Measurements from ENCODE around the gene GNB5. TPM values are rescaled to one million over a fixed set of nuclear protein-coding genes. Genes with fewer than 3 reads are reported as not detected.
A peak's percentile ranks its signal among the peaks of the same experiment; 100 is the strongest.

GNB5 gene
- total RNA-seq, 6 experiments from 2014 or later = 24.1 to 37.1 (median 33.0) TPM

- no peaks in the 10 kb centered on the region; the same call in 1 of the 2 replicates for H3K27me3 Mint-ChIP-seq (ENCODE audit: insufficient read depth)
- no peak for DNase-seq
- TF ChIP-seq CTCF (IDR thresholded peaks at IDR 0.05) = no peak
- H3K36me3 Mint-ChIP-seq (ENCODE audit: low read depth) = peaks cover 10% of the 10 kb centered on the region
- H3K4me1 Mint-ChIP-seq (ENCODE audit: low read depth) = peaks cover 17% of the 10 kb centered on the region
- no peak overlapping the region for H3K4me3 Mint-ChIP-seq
- H3K9me3 Mint-ChIP-seq = no peaks in the 10 kb centered on the region
- peak overlapping the region; percentile 30; the same call in 1 of the 2 replicates for H3K27ac Mint-ChIP-seq
Observed at GRCh38 chr15:52151353-52151752, 39.8 kb downstream of the GNB5 start.

- Mint-ChIP-seq H3K9me3 (no peaks in the 10 kb centered on the region), H3K36me3 (ENCODE audit: low read depth) (peaks cover 13% of the 10 kb centered on the region), H3K4me1 (ENCODE audit: low read depth) (peaks cover 17% of the 10 kb centered on the region), H3K27ac (no peak overlapping the region), H3K4me3 (no peak overlapping the region), H3K27me3 (ENCODE audit: insufficient read depth) (no peaks in the 10 kb centered on the region; the same call in 1 of the 2 replicates)
- no peak for DNase-seq
- no peak for TF ChIP-seq CTCF (IDR thresholded peaks at IDR 0.05)
Observed at GRCh38 chr15:52150871-52151270, 40.3 kb downstream of the GNB5 start.

- Mint-ChIP-seq H3K27ac (no peak overlapping the region), H3K27me3 (ENCODE audit: insufficient read depth) (no peaks in the 10 kb centered on the region; the same call in 1 of the 2 replicates), H3K36me3 (ENCODE audit: low read depth) (peaks cover 13% of the 10 kb centered on the region), H3K9me3 (no peaks in the 10 kb centered on the region), H3K4me1 (ENCODE audit: low read depth) (peaks cover 17% of the 10 kb centered on the region), H3K4me3 (no peak overlapping the region)
- DNase-seq = no peak
- no peak for TF ChIP-seq CTCF (IDR thresholded peaks at IDR 0.05)
Observed at GRCh38 chr15:52150043-52150825, 41.0 kb downstream of the GNB5 start.

GRCh38 chr15:52148403-52148802 is 42.8 kb downstream of the GNB5 start:
- no peak for DNase-seq
- Mint-ChIP-seq H3K4me3 (no peak overlapping the region), H3K4me1 (ENCODE audit: low read depth) (peaks cover 33% of the 10 kb centered on the region), H3K9me3 (no peaks in the 10 kb centered on the region), H3K27ac (peak overlapping the region; percentile 51), H3K27me3 (ENCODE audit: insufficient read depth) (no peaks in the 10 kb centered on the region; the same call in 1 of the 2 replicates), H3K36me3 (ENCODE audit: low read depth) (peaks cover 21% of the 10 kb centered on the region)
- no peak for TF ChIP-seq CTCF (IDR thresholded peaks at IDR 0.05)

- H3K4me1 Mint-ChIP-seq (ENCODE audit: low read depth) = peaks cover 38% of the 10 kb centered on the region
- peaks cover 24% of the 10 kb centered on the region for H3K36me3 Mint-ChIP-seq (ENCODE audit: low read depth)
- no peaks in the 10 kb centered on the region; the same call in 1 of the 2 replicates for H3K27me3 Mint-ChIP-seq (ENCODE audit: insufficient read depth)
- no peaks in the 10 kb centered on the region for H3K9me3 Mint-ChIP-seq
- no peak for TF ChIP-seq CTCF (IDR thresholded peaks at IDR 0.05)
- no peak overlapping the region for H3K27ac Mint-ChIP-seq
- H3K4me3 Mint-ChIP-seq = no peak overlapping the region
- no peak for DNase-seq
Observed at GRCh38 chr15:52146776-52147175, 44.4 kb downstream of the GNB5 start.
